ENCODE measurements around the gene UNC79.
A peak's percentile ranks its signal among the peaks of the same experiment; 100 is the strongest.

UNC79 gene

GRCh38 chr14:93720076-93720815, 289.5 kb downstream of the UNC79 start:
- no peak overlapping the region for H3K4me3 Mint-ChIP-seq
- H3K36me3 Mint-ChIP-seq (ENCODE audit: low read depth) = no peaks in the 10 kb centered on the region
- H3K27ac Mint-ChIP-seq = no peak overlapping the region
- no peak for DNase-seq
- H3K27me3 Mint-ChIP-seq = no peaks in the 10 kb centered on the region
- H3K9me3 Mint-ChIP-seq = no peaks in the 10 kb centered on the region
- no peaks in the 10 kb centered on the region for H3K4me1 Mint-ChIP-seq (ENCODE audit: low read depth)

- no peak overlapping the region for H3K27ac Mint-ChIP-seq
- DNase-seq = no peak
- H3K4me1 Mint-ChIP-seq (ENCODE audit: low read depth) = no peaks in the 10 kb centered on the region
- H3K4me3 Mint-ChIP-seq = no peak overlapping the region
- no peaks in the 10 kb centered on the region for H3K9me3 Mint-ChIP-seq
- H3K36me3 Mint-ChIP-seq (ENCODE audit: low read depth) = no peaks in the 10 kb centered on the region
- H3K27me3 Mint-ChIP-seq = no peaks in the 10 kb centered on the region
Observed at GRCh38 chr14:93720981-93721483, 290.3 kb downstream of the UNC79 start.

DNA sequence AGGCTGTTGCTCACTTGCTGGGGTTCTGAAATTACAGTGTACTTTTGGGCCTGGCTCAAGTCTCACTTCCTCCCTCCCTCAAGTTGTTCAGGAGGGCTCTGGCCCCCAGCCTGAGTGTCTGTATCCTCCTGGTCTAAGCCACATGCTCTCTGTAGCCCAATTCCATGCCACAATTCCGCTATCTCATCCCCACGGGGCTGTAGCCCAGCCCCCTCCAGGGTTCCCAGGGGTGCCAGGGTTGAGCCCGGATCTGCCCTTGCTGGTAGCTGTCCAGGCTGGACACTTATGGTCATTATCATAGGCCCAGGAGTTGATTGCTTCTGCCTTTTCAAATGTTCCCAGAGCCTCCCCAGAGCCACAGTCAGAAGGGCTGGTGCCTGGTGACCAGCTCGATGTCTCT, 292.3 kb downstream of the UNC79 start:
- Mint-ChIP-seq H3K4me1 (ENCODE audit: low read depth) (no peaks in the 10 kb centered on the region), H3K27me3 (no peaks in the 10 kb centered on the region), H3K4me3 (no peak overlapping the region), H3K36me3 (ENCODE audit: low read depth) (no peaks in the 10 kb centered on the region), H3K27ac (no peak overlapping the region), H3K9me3 (no peaks in the 10 kb centered on the region)
- peak; percentile 0 for DNase-seq

GRCh38 chr14:93725002-93725582, 294.4 kb downstream of the UNC79 start:
- H3K36me3 Mint-ChIP-seq (ENCODE audit: low read depth) = no peaks in the 10 kb centered on the region
- H3K27ac Mint-ChIP-seq = no peak overlapping the region
- no peaks in the 10 kb centered on the region for H3K4me1 Mint-ChIP-seq (ENCODE audit: low read depth)
- H3K27me3 Mint-ChIP-seq = no peaks in the 10 kb centered on the region
- no peak overlapping the region for H3K4me3 Mint-ChIP-seq
- no peak for DNase-seq
- no peaks in the 10 kb centered on the region for H3K9me3 Mint-ChIP-seq

GRCh38 chr14:93725993-93726392, 295.3 kb downstream of the UNC79 start:
- Mint-ChIP-seq H3K9me3 (no peaks in the 10 kb centered on the region), H3K4me1 (ENCODE audit: low read depth) (no peaks in the 10 kb centered on the region), H3K4me3 (no peak overlapping the region), H3K27ac (no peak overlapping the region), H3K36me3 (ENCODE audit: low read depth) (no peaks in the 10 kb centered on the region), H3K27me3 (no peaks in the 10 kb centered on the region)
- DNase-seq = no peak

DNA sequence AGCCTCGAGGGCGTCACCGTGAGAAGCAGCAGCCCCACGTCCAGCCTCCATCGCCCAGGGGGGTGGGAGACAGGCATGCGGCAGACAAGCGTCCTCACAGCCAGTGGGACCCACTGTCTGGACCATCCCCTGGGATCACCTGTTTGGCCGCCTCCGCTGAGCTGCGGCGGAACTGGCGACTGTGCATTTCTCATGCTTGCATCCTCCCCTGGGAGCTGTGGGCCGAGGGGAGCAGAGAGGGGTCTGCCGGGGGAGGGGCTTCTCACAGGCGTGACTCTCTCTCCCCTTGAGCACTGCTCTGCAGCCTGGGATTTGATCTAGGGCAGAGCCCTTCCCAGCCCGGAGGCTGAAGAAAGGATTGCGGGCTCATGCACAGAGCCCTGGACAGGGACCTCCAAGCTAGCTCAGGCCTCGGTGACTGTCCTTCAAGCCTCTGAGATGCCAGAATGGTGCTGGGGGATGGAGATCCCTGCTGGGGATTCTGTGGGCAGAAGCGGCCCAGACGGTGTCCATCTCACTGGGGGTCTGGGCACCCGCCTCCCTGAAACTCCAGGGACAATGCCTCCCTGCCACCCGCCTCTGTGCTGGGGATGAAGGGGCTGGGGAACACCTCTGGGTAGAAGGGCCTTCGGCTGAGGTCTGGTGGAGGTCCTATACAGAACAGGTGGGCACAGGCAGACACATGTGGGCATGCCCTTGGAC, 296.5 kb downstream of the UNC79 start:
- no peaks in the 10 kb centered on the region for H3K36me3 Mint-ChIP-seq (ENCODE audit: low read depth)
- H3K9me3 Mint-ChIP-seq = no peaks in the 10 kb centered on the region
- no peaks in the 10 kb centered on the region for H3K27me3 Mint-ChIP-seq
- no peak for DNase-seq
- no peak overlapping the region for H3K27ac Mint-ChIP-seq
- H3K4me3 Mint-ChIP-seq = no peak overlapping the region
- H3K4me1 Mint-ChIP-seq (ENCODE audit: low read depth) = no peaks in the 10 kb centered on the region

- Mint-ChIP-seq H3K4me1 (ENCODE audit: low read depth) (no peaks in the 10 kb centered on the region), H3K4me3 (no peak overlapping the region), H3K36me3 (ENCODE audit: low read depth) (no peaks in the 10 kb centered on the region), H3K27me3 (no peaks in the 10 kb centered on the region), H3K9me3 (no peaks in the 10 kb centered on the region), H3K27ac (no peak overlapping the region)
- DNase-seq = no peak
Observed at GRCh38 chr14:93727917-93728650, 297.3 kb downstream of the UNC79 start.

- H3K27ac Mint-ChIP-seq = no peak overlapping the region
- no peak for DNase-seq
- no peaks in the 10 kb centered on the region for H3K4me1 Mint-ChIP-seq (ENCODE audit: low read depth)
- H3K9me3 Mint-ChIP-seq = no peaks in the 10 kb centered on the region
- no peaks in the 10 kb centered on the region for H3K27me3 Mint-ChIP-seq
- H3K4me3 Mint-ChIP-seq = no peak overlapping the region
- no peaks in the 10 kb centered on the region for H3K36me3 Mint-ChIP-seq (ENCODE audit: low read depth)
Observed at GRCh38 chr14:93728651-93729016, 297.9 kb downstream of the UNC79 start.

- Mint-ChIP-seq H3K36me3 (ENCODE audit: low read depth) (no peaks in the 10 kb centered on the region), H3K4me1 (ENCODE audit: low read depth) (no peaks in the 10 kb centered on the region), H3K9me3 (no peaks in the 10 kb centered on the region), H3K27me3 (no peaks in the 10 kb centered on the region), H3K27ac (no peak overlapping the region), H3K4me3 (no peak overlapping the region)
- no peak for DNase-seq
Observed at GRCh38 chr14:93729993-93730392, 299.3 kb downstream of the UNC79 start.

- DNase-seq = no peak
- H3K27me3 Mint-ChIP-seq = no peaks in the 10 kb centered on the region
- no peaks in the 10 kb centered on the region for H3K36me3 Mint-ChIP-seq (ENCODE audit: low read depth)
- no peak overlapping the region for H3K27ac Mint-ChIP-seq
- no peak overlapping the region for H3K4me3 Mint-ChIP-seq
- no peaks in the 10 kb centered on the region for H3K9me3 Mint-ChIP-seq
- no peaks in the 10 kb centered on the region for H3K4me1 Mint-ChIP-seq (ENCODE audit: low read depth)
Observed at GRCh38 chr14:93731753-93732152, 301.0 kb downstream of the UNC79 start.

GRCh38 chr14:93732524-93732923, 301.8 kb downstream of the UNC79 start:
- no peaks in the 10 kb centered on the region for H3K36me3 Mint-ChIP-seq (ENCODE audit: low read depth)
- no peak for DNase-seq
- H3K4me3 Mint-ChIP-seq = no peak overlapping the region
- H3K9me3 Mint-ChIP-seq = no peaks in the 10 kb centered on the region
- no peaks in the 10 kb centered on the region for H3K4me1 Mint-ChIP-seq (ENCODE audit: low read depth)
- no peak overlapping the region for H3K27ac Mint-ChIP-seq
- no peaks in the 10 kb centered on the region for H3K27me3 Mint-ChIP-seq

DNA sequence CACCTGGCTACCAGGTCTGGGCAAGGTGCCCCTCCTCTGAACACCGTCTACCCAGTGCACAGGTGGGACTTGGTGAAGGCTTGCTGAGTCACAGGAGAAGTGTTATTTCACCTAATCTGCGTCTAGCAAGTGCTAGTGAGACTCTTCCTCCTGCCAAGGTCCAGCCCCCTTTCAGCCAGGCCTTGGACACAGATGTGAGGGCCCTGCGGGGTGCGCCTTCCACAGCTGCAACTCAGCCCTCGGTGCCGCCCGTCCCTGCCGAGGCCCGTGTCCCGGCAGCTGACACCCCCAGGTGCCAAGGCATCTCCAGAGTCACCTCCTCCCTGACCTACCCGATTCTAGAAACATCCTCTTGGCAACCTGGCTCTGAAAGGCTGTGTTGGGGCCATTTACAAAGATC, 302.5 kb downstream of the UNC79 start:
- no peaks in the 10 kb centered on the region for H3K9me3 Mint-ChIP-seq

GRCh38 chr14:93733631-93734030, 302.9 kb downstream of the UNC79 start:
- H3K4me1 Mint-ChIP-seq (ENCODE audit: low read depth) = no peaks in the 10 kb centered on the region
- no peaks in the 10 kb centered on the region for H3K27me3 Mint-ChIP-seq
- no peaks in the 10 kb centered on the region for H3K9me3 Mint-ChIP-seq
- H3K27ac Mint-ChIP-seq = no peak overlapping the region
- no peak overlapping the region for H3K4me3 Mint-ChIP-seq
- no peak for DNase-seq
- no peaks in the 10 kb centered on the region for H3K36me3 Mint-ChIP-seq (ENCODE audit: low read depth)

More for the DNA sequence above, 302.5 kb downstream of the UNC79 start:
- no peak overlapping the region for H3K27ac Mint-ChIP-seq
- no peaks in the 10 kb centered on the region for H3K27me3 Mint-ChIP-seq
- H3K4me3 Mint-ChIP-seq = no peak overlapping the region
- H3K36me3 Mint-ChIP-seq (ENCODE audit: low read depth) = no peaks in the 10 kb centered on the region
- H3K4me1 Mint-ChIP-seq (ENCODE audit: low read depth) = no peaks in the 10 kb centered on the region
- DNase-seq = no peak

DNA sequence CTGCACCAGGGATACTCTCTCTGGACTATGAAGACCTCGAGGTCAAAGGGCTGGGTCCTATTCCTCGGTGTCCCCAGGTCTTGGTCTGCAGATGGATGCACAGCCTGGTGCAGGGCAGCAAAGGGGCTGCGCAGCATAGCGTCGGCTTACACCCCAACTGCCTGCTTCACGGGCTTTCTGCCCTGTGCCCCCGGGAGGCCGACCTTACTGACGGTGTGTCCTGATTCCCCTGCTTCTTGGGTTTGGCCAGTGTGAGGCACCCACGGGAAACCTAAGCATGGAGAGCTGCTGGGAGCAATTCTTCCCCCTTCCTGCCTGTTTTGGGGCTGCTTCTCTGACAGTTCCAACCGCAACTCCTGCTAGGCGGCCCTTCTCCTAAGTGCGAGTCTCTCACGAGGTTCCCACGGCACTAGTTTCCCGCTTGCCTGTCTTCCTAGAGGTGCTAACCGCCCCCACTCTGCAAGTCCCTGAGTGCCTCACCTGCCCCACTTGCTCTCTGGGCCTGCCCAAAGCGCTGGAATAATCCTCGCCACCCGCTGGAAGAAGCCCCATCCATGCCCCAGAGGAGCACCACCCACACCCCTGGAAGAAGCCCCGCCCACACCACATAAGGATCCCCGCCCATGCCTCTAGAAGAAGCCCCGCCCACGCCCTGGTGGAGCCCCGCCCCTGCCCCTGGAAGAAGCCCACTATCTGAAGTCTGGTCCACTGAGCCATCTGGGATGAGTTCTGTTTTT, 303.5 kb downstream of the UNC79 start:
- no peaks in the 10 kb centered on the region for H3K36me3 Mint-ChIP-seq (ENCODE audit: low read depth)
- H3K4me1 Mint-ChIP-seq (ENCODE audit: low read depth) = no peaks in the 10 kb centered on the region
- no peak overlapping the region for H3K27ac Mint-ChIP-seq
- H3K27me3 Mint-ChIP-seq = no peaks in the 10 kb centered on the region
- no peaks in the 10 kb centered on the region for H3K9me3 Mint-ChIP-seq
- DNase-seq = no peak
- no peak overlapping the region for H3K4me3 Mint-ChIP-seq

Data from activated T-cell treated with anti-CD3 and anti-CD28 coated beads, Interleukin-2, amount 50 U/mL, for 24 hours (primary cell).